Loucy (cell line): Measurements from ENCODE around the gene DENND5B.

Source experiments
- EZH2phosphoT487 ChIP-seq: fragments of 200-600 bp; IDR thresholded peaks from 2 replicates; pipeline ENCODE4 v1.6.1; 2018; ENCODE audit warnings: antibody characterized with exemption, mild to moderate bottlenecking, moderate library complexity, borderline replicate concordance
- TF ChIP-seq, protein P1 (sequence below): fragments of 200-600 bp; sonication (generic); conservative IDR thresholded peaks from 2 replicates; pipeline ENCODE4 v1.5.1; 2014; ENCODE audit warnings: mild to moderate bottlenecking, antibody characterized with exemption, low read length

DNA sequence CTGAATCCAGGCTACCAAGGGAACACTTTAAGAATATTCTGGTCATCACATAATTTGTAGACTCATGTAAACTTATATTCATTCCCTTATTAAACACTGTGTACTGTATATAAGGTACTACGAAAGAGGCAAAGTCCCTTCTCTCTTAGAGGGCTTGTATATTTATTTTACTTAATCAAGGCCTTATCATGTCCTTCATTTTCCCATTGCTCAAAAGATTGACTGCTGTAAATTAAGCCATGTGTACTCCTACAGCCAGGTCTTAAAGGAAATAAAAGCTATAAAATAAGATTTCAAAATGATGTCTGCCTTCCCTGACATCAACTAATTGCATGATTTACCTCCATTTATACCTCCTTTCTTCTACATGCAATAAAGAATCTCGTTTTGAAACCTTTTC, 5.0 kb downstream of the DENND5B start:
- TF ChIP-seq, protein P1, sequence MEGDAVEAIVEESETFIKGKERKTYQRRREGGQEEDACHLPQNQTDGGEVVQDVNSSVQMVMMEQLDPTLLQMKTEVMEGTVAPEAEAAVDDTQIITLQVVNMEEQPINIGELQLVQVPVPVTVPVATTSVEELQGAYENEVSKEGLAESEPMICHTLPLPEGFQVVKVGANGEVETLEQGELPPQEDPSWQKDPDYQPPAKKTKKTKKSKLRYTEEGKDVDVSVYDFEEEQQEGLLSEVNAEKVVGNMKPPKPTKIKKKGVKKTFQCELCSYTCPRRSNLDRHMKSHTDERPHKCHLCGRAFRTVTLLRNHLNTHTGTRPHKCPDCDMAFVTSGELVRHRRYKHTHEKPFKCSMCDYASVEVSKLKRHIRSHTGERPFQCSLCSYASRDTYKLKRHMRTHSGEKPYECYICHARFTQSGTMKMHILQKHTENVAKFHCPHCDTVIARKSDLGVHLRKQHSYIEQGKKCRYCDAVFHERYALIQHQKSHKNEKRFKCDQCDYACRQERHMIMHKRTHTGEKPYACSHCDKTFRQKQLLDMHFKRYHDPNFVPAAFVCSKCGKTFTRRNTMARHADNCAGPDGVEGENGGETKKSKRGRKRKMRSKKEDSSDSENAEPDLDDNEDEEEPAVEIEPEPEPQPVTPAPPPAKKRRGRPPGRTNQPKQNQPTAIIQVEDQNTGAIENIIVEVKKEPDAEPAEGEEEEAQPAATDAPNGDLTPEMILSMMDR = no peak
- no peak for TF ChIP-seq EZH2phosphoT487
